Regular cardiac myocyte (primary cell): ENCODE data around the gene C3orf33. TPM values are rescaled to one million over a fixed set of nuclear protein-coding genes. Genes with fewer than 3 reads are reported as not detected.

Experiments used
- total RNA-seq: library from RNA; depleted of rRNA; stranded (reverse); fragments of >200 nt; gene quantifications from 2 replicates; pipeline ENCODE4 v1.2.3, GENCODE V29; 2014

The C3orf33 gene
- total RNA-seq, result 2.9 and 3.4 TPM in 2 replicates

GRCh38 chr3:155805802-155806618 is at the start of gene C3orf33:
C3orf33 (minus strand) TSS chr3:155806278; CDS start chr3:155806252, 26 bp downstream.

GRCh38 chr3:155854141-155854940 is 48.3 kb upstream of the C3orf33 start, which contains the start of gene SLC33A1:
SLC33A1 (minus strand) TSS chr3:155854427; CDS start chr3:155853997, 430 bp downstream.

GRCh38 chr3:155744626-155745324 is 61.3 kb downstream of the C3orf33 start, which contains the start of gene PLCH1:
PLCH1 (minus strand) TSS chr3:155745071; CDS start chr3:155704224, 40,847 bp downstream.

Other genes with a start within 250 kb of the C3orf33 start
- gene PLCH1, start 61.2 kb downstream of the C3orf33 start, total RNA-seq, result under 0.01 TPM in 1 of 2 replicates, not detected in the other
- 41.2 and 51.3 TPM in 2 replicates for gene SLC33A1, start 48.1 kb upstream of the C3orf33 start, total RNA-seq
- 46.2 and 95.7 TPM in 2 replicates for gene GMPS, start 64.4 kb upstream of the C3orf33 start, total RNA-seq